Measurements from ENCODE around the gene DTNB.
"Not testable (repeated sequence)": the region's sequence is repeated elsewhere in the genome, so short reads cannot be mapped to it uniquely, and the experiment has no call there.

DTNB gene

DNA sequence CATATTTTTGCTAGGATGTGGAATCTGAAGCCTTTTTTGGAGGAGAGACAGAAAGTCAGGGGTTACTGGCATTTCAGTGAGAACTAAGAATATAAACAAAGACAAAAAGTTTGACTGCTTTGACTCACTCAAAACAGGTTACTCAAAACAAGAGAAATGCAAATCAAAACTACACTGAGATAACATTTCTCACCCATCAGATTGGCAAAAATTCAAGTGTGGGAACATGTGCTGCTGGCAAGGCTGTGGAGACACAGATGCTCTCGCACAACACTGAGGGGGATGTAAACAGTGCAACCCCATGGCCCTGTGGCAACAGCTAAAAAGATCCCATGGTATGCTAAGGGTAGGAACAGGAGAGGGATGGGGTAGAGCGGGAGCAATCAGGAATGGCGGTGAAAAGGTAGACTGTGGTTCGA is 86.6 kb downstream of the DTNB start:
- FAIRE-seq = no peak

DNA sequence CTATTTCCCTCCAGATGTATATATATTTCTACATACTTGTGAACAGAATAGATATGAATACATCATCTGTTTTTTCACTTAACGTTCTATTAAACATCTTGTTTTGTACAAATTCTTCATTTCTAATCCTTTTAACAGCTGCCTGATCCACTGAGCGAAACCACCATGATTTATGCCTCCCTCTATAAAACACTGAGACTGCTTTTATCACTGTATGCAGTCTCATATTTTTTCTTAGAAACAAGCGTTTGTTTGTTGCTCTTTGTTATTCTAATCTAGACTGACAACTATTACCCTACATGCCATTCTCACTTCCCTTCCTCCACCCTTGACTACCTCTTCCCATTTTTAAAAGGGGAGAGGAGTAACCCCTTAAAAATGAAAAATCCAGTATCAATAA is 88.2 kb downstream of the DTNB start:
- FAIRE-seq = no peak

DNA sequence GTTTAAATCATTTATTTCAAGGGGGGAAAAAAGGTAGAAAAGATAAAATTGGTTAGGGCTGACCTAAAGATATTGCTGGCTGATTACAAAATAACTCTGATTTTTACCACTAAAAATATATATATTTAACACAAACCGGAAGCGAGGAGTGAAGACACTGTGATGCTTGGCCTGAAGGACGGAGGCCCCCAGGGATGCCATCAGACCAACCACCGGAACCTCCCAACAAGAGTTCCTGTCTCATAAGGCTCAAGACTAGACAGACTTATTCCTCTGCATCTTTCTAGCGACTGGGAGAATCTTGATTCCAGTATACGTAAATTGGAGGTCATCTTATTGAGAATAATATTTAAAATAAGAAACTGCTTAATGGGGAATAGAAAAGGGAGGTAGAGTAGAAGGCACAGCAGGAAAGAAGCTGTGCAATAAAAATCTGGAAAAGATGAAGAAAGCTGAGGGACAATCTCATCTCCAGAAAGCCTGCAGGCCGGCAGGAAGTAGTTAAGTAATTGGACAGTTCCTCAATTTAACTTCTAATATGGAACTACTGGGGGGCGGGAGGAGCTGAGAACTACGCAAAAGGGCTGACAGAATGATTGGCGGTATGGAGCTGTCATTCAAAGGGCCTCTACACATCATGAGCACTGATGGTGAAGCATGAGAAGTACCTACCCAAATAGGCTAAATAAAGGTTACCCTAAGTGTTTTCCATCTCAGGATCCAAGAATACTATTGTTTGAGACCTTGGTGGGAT is 91.1 kb downstream of the DTNB start:
- no peak for FAIRE-seq

DNA sequence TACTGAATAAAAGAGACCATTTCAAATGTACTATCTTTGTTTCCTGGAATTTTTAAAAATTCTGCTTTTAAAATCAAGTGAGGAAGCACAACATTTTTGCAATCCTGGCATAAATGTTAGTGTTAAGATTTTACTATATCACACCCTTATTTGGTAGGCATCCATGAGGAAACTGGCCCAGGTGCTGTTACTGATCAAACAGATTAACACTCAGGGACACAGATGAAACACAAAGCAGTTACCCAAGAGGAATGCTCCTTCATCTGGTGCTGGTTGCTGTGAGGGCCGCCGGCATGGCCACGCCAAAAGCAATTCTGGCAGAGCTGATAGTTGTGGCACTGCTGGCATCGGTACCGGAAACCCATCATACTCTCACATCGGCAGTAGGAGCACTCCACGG is 96.8 kb downstream of the DTNB start:
- no peak for FAIRE-seq

DNA sequence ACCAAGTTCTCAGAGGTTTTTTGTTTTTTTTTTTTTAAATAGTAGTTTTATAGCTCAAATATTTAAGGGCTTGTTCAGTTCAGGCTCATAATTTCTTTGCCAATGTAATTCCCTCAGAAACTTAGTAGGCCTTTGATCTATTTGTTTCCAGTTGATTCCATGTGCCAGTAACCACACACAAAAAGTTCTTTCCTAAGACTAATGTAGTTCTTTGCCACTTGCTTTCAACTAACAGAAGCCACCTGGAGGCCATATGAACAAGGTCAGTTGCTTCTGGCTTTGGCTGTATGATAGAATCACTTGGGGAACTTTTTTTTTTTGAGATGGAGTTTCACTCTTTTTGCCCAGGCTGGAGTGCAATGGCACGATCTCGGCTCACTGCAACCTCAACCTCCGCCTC is 100.7 kb downstream of the DTNB start:
- no peak for FAIRE-seq

DNA sequence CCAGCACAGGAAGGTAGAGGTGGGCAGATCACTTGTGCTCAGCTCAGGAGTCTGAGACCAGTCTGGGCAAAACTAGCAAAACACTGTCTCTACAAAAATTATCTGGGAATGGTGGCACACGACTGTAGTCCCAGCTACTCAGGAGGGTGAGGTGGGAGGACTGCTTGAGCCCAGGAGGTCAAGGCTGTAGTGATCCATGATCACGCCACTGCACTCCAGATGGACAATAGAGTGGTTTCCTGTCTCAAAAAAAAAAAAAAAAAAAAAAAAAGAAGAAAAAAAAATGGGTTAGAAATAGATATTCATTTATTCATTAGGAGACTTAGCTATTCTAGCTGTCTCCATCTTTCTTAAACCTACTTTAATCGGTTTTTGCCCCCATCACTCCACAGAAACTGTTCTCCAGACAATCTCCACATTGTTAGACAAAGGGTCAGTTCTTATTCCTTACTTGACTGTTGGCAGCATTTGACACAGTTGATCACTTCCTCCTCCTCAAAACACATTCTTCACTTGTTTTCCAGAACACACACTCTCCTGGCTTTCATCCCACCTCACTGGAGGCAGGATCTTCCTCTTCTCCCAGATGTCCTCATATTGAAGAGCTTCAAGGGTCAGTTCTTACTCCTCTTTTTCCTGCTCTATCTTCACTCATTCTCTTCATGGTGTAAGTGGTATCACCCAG is 103.1 kb downstream of the DTNB start:
- no peak for FAIRE-seq

DNA sequence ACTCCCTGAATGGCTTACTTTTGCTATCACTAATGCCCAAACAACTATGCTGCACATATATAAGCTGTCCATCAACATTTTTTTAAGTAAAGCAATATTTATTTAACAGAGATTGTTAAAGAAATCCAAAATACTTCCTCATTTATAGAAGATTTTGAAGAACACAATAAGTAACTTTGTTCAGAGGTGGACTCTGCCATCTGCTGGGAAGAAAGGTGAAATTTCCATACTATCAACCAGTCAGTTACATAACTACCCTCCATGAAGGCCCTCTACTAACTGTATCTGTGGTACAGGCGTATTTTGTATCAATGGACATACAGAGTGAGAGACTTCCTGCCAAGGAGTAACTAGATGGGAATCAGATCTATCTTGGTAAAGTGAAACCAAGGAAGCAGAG is 106.0 kb downstream of the DTNB start:
- FAIRE-seq = peak; percentile 68

DNA sequence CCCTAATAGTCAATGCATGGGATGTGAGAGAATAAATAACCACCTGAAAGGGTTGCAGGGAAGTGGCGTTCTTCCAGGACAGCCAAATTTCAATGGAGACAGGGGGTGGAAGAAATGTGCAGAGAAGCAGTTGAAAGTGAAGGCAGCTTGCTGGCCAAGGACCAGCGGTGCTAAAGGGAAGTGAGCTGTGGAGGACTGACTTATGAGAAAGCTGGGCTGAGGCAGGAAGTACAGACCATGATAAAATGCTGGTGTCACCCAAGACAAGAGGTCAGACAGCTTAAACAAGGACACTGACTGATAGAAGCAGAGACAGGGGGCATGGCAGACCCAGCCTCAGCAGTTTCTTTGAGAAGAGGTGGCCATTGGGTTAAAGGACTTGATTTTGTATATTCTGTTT is 106.7 kb downstream of the DTNB start:
- FAIRE-seq = no peak

DNA sequence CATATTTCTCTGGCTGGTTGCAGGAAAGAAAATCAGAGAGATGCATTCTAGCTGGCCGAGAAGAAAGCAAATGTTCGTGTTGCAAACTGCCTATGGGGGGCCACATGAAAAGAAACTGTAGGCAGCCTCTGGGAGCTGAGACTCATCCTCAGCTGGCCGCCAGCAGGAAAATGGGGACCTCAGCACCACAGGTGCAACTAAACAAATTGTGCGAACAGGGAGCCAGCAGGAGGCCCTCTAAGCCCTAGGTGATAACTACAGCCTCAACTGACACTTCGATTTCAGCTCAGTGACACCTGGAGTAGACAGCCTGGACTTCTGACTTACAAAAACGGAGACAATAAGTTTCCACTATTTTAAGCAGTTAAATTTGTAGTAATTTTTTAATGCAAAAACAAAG is 107.3 kb downstream of the DTNB start:
- no peak for FAIRE-seq

DNA sequence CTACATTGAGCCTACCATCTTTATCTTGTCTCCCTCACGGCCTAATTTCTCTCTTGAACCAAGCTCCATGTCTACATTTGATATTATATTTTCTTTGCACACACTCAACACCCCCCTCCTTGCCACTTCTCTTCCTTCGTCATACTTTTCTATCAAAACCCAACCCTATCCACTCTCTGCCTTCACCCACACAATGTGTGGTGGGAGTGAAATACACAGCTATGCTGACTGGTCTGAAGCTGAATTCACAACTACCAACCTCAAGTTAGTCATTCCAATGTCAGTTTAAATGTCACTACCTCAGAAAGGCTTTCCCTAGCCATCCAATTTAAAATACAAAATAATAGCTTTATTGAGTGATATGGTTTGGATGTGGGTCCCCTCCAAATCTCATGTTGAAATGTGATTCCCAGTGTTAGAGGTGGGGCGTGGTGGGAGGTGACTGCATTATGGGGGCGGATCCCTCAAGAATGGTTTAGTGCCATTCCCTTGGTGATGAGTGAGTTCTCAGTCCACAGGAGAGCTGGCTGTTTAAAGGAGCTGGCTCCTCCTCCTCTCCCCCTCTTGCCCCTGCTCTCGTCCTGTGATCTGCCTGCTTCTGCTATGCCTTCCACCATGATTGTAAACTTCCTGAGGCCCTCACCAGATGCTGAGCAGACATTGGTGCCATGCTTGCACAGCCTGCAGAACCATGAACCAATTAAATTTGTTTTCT is 112.1 kb downstream of the DTNB start:
- no peak for FAIRE-seq

DNA sequence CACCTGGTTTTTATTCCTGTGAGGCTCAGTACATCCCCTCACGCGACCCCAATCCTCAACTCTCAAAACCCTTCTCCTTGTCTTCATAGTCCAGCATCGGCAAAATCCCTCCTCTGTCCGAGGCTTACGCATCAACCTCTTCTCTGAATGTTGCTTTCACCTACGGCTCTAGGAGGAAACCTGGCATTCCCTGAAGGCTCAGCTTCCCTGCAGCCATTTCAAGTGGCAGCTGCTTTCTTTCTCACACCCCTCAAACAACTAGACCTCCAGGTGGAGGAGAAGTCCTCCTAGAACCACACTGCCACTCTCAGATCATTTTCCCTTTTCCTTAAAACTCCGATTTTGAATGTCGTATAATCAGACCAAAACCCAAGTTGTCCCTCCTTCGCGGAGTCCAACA is 114.2 kb downstream of the DTNB start:
- no peak for FAIRE-seq

DNA sequence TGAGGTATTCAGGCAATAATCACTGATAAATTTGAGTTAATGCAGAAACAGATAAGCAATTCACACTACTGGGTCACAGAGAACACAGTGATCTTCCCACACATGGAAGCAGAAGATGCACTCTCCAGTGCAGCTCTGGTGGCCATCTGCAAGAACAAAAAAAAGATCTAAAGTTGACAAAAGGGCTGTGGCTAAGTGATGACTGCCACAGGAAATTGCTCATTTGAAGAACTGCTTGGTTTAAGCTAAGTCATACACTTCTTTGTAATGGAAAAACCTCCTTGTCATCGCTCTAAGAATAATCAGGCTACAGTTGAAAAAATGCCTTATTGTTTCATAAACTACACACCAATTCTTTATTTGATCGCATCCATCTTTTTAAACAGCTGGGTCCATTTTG is 115.1 kb downstream of the DTNB start:
- FAIRE-seq = no peak

DNA sequence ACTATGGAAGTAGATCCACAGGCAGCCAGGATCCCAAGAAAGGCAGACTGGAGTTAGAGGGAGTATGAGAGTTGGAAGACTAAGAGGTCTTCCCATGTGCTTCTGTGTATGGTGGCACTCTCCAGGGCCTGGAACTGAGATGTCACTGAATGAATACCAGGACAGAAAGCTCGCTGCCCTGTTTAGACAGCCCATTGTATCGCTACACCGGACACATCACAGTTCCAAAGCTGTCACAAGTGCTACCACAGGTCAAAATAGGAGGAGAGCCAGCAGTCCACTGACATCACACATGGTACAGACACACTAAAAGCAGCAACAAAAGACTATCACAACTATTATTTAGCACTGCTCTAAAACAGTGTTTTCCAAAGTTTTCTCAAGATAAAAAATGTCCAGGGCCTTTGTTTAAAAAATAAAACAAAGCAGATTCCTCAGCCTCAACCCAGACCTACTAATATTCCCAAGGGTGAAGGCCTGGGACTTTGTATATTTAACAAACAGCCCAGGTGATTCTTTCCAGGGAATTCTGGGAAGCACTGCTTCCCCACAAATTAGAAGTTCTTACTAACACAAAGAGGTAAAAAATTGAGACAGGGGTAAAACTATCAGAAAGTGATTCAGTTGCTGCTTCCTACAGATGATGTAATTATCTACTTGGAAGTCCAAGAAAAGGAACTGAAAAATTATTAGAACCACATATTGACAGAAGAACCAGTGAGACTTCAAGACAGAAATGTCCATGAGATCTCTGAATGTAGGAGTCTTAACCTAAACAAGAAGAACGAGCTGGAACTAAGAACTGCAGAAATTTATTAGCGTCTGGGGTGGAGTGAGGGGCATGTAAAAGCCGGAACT is 116.0 kb downstream of the DTNB start:
- no peak for FAIRE-seq

DNA sequence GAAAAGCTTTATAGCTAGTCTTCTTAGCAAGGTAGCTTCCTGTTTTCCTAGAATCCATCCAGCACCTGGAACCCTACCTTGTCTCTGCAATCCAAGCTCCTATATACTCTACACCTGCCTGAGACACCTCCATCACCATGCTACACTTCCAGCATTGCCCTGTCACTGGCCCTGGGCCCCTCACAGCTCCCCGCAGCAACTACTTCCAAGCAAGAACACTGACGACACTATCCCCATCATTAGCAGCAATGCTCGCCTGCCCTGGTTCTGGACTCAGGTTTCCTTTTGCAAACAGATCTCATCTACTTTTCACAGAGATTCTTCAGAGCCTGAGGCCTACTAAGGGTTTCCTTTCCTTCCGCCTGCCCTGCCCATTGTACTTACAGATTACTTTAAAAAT is 121.1 kb downstream of the DTNB start:
- no peak for FAIRE-seq

DNA sequence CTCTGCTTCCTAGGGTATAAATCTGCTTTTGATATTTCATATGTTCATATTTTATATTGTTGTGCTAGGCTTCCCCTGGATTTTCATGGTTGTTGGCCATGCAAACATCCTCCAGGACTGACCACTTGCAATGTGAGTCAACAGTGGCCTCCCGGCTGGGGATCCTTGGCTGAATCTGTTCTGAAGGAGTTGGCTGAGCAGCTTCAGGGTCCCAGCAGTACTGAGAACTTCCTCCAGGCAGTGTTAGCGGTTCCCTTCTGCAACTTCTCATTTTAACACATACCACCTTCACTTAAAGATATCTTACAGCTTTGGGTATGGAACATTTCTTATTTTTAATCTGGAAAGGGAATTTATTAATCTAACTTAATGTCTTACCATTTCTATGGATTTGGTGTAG is 122.1 kb downstream of the DTNB start:
- FAIRE-seq = no peak

DNA sequence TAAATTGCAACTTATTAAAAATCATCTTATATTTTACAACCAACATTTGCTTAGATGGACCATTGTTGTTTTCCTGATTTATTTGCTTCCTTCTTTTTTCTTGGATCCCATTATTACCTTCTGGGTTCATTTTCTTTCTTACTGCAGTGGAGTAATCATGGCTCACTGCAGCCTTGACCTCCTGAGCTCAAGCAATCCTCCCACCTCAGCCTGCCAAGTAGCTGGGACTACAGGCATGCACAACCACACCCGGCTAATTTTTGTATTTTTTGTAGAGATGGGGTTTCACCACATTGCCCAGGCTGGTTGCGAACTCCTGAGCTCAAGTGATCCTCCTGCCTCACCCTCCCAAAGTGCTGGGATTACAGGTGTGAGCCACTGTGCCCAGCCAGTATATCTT is 123.8 kb downstream of the DTNB start:
- not testable (repeated sequence) for FAIRE-seq

DNA sequence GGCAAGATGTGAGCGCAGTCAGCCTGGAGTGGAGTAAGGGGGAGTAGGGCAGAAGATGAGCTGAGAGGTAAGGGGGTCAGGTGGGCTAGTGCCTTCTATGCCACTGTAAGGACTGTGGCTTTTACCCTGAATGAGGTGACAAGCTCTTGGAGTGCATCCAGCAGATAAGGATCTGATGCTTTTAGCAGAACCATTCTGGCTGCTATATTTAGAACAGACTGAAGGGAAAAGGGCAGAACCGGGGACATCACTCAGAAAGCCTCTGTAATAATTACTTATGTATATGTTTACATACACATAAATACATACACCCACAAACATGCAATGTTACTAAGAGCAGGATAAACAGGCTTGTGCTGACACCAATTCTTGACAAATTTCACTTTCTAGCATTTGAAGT is 124.8 kb downstream of the DTNB start:
- FAIRE-seq = no peak

DNA sequence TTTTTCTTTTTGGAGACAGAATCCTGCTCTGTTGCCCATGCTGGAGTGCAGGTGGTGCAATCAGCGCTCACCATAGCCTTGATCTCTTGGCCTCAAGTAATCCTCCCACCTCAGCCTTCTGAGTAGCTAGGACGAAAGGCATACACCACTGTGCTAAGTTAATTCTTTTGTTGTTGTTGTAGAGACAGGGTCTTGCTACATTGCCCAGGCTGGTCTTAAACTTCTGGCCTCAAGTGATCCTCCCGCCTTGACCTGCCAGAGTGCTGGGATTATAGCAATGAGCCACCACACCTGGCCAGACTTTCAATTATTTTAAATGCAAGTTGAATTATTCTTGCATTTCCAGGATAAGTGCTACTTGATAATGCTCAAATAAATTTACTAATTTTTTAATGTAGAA is 126.5 kb downstream of the DTNB start:
- FAIRE-seq = no peak

DNA sequence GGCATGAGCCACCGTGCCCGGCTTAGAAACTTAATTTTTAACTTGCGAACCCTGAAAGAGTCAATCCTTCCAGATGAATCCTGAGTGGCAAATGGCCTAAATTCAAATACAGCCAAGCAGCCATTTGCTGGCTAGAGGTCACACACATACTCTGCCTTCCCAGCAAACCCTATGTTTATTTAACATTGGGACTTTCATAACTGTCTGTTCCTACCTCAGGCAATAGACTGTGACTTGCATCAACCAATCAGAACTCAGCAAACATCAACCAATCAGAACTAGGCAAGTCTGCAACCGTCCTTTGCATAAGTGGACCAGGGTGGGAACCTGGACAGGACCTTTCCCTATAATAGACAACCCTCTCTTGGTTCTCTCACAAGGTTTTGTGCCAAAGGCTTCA is 127.5 kb downstream of the DTNB start:
- no peak for FAIRE-seq

DNA sequence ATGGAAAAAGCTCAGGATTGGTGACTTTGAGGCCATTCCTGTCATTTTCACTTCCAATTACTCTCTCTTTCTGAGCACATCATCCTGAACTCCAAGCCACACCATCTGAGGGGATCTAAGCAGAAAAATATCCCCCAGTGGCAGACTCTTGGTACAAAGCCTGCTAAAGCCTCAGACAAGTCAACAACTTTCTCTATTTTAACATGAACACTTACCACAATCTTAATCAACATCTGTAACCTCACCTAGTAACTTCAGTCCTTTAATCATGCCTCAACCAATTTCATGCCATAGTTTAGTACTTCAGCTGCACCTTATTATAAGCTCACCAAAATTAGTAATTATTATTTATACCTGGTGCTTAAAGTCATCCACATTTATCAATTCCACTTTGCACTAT is 128.9 kb downstream of the DTNB start:
- no peak for FAIRE-seq

DNA sequence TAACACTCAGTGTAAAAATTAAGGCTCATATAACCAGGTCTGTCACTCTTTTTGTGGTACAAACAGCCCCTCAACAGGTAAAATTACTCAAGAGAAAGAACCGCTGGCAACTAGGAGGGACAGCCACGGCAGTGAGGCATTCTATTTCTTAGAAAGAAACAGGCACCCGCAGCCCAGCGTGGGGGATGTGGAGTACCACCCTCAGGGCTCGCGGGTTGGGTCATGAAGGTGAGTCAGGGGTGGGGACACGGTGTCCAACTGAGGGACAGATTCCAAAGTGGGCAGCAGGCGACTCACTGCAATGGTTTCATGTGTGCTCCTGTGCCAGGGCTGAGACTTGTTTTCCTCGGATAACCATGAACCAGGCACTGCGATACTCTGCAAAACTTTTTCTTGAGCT is 129.4 kb downstream of the DTNB start:
- FAIRE-seq = no peak

DNA sequence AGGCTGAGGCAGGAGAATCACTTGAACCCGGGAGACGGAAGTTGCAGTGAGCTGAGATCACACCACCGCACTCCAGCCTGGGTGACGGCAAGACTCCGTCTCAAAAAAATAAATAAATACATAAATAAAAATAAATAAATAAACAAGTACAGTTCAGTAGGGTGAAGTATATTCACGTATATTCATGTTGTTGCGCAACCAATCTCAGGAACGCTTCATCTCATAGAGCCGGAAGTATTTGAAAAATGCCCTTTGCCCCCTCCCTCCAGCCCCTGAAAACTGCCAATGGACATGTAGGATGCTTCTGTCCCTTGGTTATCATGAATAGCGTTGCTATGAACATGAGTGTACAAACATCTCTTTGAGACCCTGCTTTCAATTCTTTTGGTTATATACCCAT is 132.0 kb downstream of the DTNB start:
- FAIRE-seq = no peak

DNA sequence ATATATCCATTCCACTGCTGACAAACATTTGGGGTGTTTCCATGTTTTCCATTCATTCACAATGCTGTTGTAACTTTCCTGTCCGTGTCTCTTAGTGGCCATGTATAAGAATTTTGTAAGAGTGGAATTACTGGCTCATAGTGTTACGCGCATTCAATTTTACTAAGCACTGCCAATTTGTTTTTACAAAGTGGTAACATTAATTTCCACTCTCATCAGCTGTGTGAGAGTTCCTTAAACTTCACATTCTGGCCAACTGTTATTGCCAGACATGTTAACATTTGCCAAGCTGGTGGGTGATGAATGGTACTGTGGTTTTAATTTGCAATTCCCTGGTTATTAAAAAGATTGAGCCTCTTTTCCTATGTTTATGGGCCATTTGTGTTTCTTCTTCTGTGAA is 134.2 kb downstream of the DTNB start:
- no peak for FAIRE-seq

Measured in G401.6 (cell line).